Small intestine (tissue), 7 donors: ENCODE data around the gene C1QTNF6. TPM values are rescaled to one million over a fixed set of nuclear protein-coding genes. Genes with fewer than 3 reads are reported as not detected.
"Not testable (repeated sequence)": the region's sequence is repeated elsewhere in the genome, so short reads cannot be mapped to it uniquely, and the experiment has no call there.

Experiments
- DNase-seq, 2 donors: peaks; one replicate each; pipeline versions ENCODE4 v3.0.0 to v3.0.0-alpha.2; 2013
- FAIRE-seq: peaks from 2 replicates; lab custom pipeline; 2012; peaks lifted over from hg19 to GRCh38; lab: Jason Lieb, UNC
- H3K27ac ChIP-seq, 3 donors: one replicate each; pipeline ENCODE4 v1.5.1; 2013; ENCODE audit warnings: low read length in 2 of 3, mild to moderate bottlenecking in 2 of 3, control low read depth in 1 of 3, inconsistent platforms in 1 of 3, low read depth in 1 of 3, moderate library complexity in 1 of 3
- H3K27me3 ChIP-seq, 3 donors: one replicate each; pipeline ENCODE4 v1.6.1; 2013; ENCODE audit warnings: low read length in 3 of 3, inconsistent platforms in 1 of 3; ENCODE audit not compliant: control insufficient read depth in 3 of 3, insufficient read depth in 3 of 3
- H3K36me3 ChIP-seq, 3 donors: one replicate each; pipeline ENCODE4 v1.6.1; 2013; ENCODE audit warnings: low read length in 3 of 3, inconsistent platforms in 1 of 3, low read depth in 1 of 3, mild to moderate bottlenecking in 1 of 3, moderate library complexity in 1 of 3; ENCODE audit not compliant: control insufficient read depth in 3 of 3, insufficient read depth in 2 of 3
- H3K4me1 ChIP-seq, 3 donors: one replicate each; pipeline ENCODE4 v1.6.1; 2013; ENCODE audit warnings: low read length in 2 of 3, inconsistent platforms in 1 of 3, low read depth in 1 of 3, mild to moderate bottlenecking in 1 of 3, moderate library complexity in 1 of 3; ENCODE audit not compliant: control insufficient read depth in 3 of 3, insufficient read depth in 2 of 3
- H3K4me3 ChIP-seq, 3 donors: one replicate each; pipeline ENCODE4 v1.5.1; 2013; ENCODE audit warnings: low read length in 3 of 3, control low read depth in 1 of 3, inconsistent platforms in 1 of 3, low read depth in 1 of 3, mild to moderate bottlenecking in 1 of 3, moderate library complexity in 1 of 3
- H3K9me3 ChIP-seq, 2 donors: one replicate each; pipeline ENCODE4 v1.6.1; 2013; ENCODE audit warnings: low read depth in 1 of 2, low read length in 1 of 2; ENCODE audit not compliant: control insufficient read depth in 2 of 2, insufficient read depth in 1 of 2
- WGBS, 3 donors: extraction: QIAGEN DNeasy Blood & Tissue Kit; methylation state at CpG; one replicate each; pipeline ENCODE4 v1.1.7; 2013; 5-methylcytosine and 5-hydroxymethylcytosine counted together
- polyA plus RNA-seq, 4 donors: library from polyadenylated mRNA; stranded (reverse) in 3 of 4; unstranded in 1 of 4; fragments of 200-250 nt in 3 of 4; fragments of 120-200 nt in 1 of 4; gene quantifications; one replicate each; pipeline versions ENCODE4 v1.2.1 to v1.2.3, GENCODE V29; 2013
- donor health status: healthy with polysubstance abuse.
- donor health status: control.
- donor health status: control.
- donor health status: Bipolar disorder and iron deficiency.
- donor health status: healthy.

Gene C1QTNF6
- polyA plus RNA-seq, 4 donors: 2.4 to 20.0 (median 3.1) TPM

DNA sequence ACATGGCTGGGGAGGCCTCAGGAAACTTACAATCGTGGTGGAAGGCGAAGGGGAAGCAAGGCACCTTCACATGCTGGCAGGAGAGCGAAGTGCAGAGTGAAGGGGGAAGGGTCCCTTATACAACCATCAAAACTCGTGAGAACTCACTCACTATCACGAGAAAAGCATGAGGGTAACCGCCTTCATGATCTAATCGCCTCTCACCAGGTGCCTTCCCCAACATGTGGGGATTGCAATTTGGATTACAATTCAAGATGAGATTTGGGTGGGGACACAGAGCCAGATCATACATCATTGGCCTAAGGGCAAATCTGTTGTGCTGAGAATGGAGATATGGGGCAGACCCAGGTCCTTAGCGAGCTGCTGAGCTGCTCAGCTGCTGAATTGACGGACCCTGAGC is 13.1 kb downstream of the C1QTNF6 start:
- Histone ChIP-seq H3K36me3 (peaks cover 0 to 4% (median 0%) of the 10 kb centered on the region in 3 donors), H3K4me1 (peaks cover 7 to 35% (median 15%) of the 10 kb centered on the region in 3 donors), H3K9me3 (no peaks in the 10 kb centered on the region), H3K27me3 (no peaks in the 10 kb centered on the region), H3K27ac (no peak overlapping the region), H3K4me3 (no peak overlapping the region)
- no peak for DNase-seq
- no peak for FAIRE-seq
- WGBS, 3 donors: 87 to 92% (median 91%) methylated on average over 9 of the region's 9 CpGs

DNA sequence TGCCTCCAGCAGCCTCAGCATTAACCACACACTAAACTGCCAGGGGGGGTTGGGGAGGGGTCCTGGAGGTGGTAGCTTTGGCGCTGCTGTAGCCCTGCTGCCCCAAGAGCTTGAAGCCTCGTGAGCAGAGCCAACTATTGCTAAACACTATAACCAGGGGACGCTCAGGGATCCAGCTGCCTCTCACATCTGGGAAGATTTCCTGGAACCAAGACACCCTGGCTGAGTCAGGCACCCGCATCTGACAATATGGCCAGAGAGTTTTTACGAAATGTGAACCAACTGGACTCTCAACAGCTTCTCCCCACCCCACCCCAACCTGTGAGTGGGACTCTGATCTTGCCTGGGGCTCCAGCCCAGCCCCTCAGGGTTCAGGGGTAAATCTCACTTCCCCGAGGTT is 14.3 kb downstream of the C1QTNF6 start:
- H3K9me3 ChIP-seq: peaks cover 0 to 3% of the 10 kb centered on the region in 2 donors
- 69 to 82% (median 75%) methylated on average over 6 of the region's 6 CpGs for WGBS, 3 donors
- DNase-seq: no peak
- FAIRE-seq: no peak
- H3K27me3 ChIP-seq: no peaks in the 10 kb centered on the region
- H3K36me3 ChIP-seq: no peaks in the 10 kb centered on the region
- no peak overlapping the region for H3K27ac ChIP-seq
- H3K4me3 ChIP-seq: no peak overlapping the region
- peaks cover 7 to 26% (median 11%) of the 10 kb centered on the region in 3 donors for H3K4me1 ChIP-seq

DNA sequence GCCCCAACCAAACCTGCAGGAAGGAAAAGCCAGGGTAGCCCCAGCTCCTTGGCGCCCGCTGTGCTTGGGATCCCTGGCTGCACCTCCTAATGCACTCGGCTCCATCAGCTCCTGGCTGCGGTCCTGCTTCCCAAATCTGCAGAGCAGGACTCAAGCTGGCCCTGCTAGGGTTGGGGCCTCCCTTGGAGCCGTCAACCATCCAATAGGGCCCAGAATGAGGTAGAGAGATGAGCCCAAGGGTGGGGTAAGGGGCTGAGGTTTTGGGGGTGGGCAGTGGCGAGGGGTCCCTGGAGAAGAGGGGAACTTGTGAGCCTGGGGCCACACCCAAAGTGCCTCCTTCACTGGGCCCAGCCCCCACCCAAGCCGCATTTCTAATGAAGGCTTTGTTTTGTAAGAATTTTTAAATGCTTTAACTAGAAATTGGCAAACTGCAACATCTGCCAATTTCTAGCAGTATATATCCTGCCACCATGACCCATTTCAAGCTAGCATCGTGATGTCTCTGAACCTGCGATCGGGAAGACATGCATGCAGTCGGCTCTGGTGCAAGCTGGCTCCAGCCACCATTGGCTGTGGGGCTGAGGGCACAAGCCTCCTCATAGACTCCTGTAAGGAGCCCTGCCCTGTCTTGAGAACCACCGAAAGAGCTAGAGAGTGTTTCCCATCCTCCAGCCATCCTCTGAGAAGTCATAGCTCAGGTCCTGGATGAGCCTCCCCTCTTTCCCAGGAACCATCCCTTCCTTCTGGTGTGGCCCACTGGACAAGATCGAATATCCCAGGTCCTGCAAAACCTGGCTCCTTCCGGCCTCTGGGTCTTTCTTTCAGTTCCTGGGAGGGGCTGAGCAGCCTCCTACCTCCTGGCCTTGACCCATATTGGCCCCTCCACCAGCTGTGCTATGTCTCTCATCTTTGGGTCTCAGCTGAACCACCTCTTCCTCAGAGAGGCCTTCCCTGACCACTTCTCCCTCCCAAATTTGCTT is 15.5 kb downstream of the C1QTNF6 start:
- Histone ChIP-seq H3K4me3 (no peak overlapping the region), H3K9me3 (peaks cover 0 to 3% of the 10 kb centered on the region in 2 donors), H3K36me3 (no peaks in the 10 kb centered on the region), H3K27ac (no peak overlapping the region), H3K4me1 (peaks cover 0 to 25% (median 4%) of the 10 kb centered on the region in 3 donors), H3K27me3 (no peaks in the 10 kb centered on the region)
- FAIRE-seq: no peak
- WGBS, 3 donors: 88 to 96% (median 90%) methylated on average over 14 of the region's 14 CpGs
- DNase-seq: no peak

DNA sequence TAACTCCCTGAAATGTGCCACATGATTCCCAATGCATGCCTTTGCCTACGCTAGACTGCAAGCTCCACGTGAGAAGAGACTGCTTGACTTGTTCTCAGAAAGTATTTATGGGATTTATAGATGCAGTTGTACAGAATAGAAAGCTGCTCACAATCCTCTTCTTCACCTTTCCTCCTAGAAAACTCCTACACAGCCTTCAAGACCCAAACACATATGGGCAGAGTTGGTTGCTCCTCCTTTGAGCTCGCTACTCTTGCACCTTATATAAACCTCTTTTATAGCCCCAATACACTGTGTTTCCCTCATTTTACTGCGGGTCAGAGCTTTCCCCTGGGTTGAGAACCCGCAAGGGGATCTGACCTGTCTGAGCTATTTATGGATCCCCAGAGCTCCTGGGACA is 16.4 kb downstream of the C1QTNF6 start:
- 65 to 81% (median 75%) methylated on average over 5 of the region's 5 CpGs for WGBS, 3 donors
- FAIRE-seq (no peak), DNase-seq (no peak)
- peaks cover 0 to 26% (median 5%) of the 10 kb centered on the region in 3 donors for H3K4me1 ChIP-seq
- H3K9me3 ChIP-seq: peaks cover 0 to 3% of the 10 kb centered on the region in 2 donors
- no peak overlapping the region for H3K27ac ChIP-seq
- no peak overlapping the region for H3K4me3 ChIP-seq
- no peaks in the 10 kb centered on the region for H3K36me3 ChIP-seq
- H3K27me3 ChIP-seq: no peaks in the 10 kb centered on the region

DNA sequence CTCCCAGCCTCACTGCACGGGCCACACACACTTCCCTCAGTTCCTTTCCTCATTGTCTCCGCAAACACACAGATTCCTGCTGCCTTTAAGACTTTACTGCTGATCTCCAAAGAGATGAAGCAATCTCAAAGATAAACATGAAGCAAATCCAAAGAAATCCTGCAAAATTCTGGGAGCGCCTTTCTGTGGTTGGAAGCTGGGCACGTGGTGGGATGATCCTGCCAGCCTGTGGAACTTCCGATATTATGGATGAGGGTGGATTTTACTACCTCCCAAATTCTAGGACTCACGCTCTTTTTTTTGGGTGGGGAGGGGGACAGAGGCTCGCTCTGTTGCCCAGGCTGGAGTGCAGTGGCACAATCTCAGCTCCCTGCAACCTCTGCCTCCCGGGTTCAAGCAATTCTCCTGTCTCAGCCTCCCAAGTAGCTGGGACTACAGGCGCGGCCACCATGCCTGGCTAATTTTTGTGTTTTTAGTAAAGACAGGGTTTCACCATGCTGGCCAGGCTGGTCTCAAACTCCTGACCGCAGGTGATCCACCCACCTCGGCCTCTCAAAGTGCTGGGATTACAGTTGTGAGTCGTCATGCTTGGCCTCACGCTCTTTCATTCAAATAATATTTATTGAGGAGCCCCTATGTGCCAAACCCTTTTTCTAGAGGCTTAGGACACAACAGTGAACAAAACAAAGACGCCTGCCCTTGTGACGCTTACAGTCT is 17.2 kb downstream of the C1QTNF6 start:
- H3K9me3 ChIP-seq, DNase-seq, H3K36me3 ChIP-seq, FAIRE-seq, H3K27me3 ChIP-seq, H3K4me3 ChIP-seq: not testable (repeated sequence)
- peaks cover 0 to 22% (median 5%) of the 10 kb centered on the region in 3 donors for H3K4me1 ChIP-seq
- WGBS, 3 donors: 83 to 91% (median 89%) methylated on average over 16 of the region's 16 CpGs
- H3K27ac ChIP-seq: peak overlapping the region in 1 of 3 donors; percentile 1

DNA sequence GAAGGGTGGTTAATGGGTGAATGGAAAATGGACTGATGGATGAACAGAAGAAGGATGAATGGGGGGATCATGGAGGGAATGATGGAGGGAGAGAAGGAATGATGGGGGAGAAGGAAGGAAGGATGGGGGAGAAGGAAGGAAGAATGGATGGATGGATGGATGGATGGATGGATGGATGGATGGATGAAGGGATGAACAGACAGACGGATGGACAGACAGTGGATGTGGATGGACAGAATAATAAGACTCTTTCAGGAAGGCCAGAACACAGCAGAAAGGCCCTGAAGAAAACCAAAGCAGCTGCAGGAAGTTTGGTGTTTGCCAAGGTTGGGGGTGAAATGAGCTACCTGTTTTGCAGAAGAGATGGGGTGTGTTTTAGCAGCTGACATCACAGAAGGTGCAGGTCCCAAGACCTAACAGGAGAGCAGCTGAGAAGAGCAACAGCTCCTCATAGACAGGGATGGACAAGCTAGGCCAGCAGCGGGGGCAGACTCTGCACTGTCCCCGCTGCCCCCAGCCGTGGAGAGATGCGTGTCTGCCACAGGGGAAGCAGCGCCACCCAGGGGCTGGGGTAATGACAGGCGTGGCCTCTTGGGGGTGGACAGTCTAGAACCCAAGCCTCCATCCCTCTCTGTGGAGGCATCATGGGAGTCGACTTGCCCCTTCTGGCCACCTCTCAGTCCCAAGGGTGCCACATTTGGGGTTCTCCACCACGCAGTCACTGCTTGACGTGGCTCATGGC is 17.9 kb downstream of the C1QTNF6 start:
- no peaks in the 10 kb centered on the region for H3K36me3 ChIP-seq
- DNase-seq: no peak
- no peaks in the 10 kb centered on the region for H3K27me3 ChIP-seq
- H3K4me3 ChIP-seq: no peak overlapping the region
- 81 to 84% (median 83%) methylated on average over 10 of the region's 10 CpGs for WGBS, 3 donors
- peaks cover 0 to 20% (median 5%) of the 10 kb centered on the region in 3 donors for H3K4me1 ChIP-seq
- FAIRE-seq: no peak
- peak overlapping the region in 1 of 3 donors; percentile 1 for H3K27ac ChIP-seq
- H3K9me3 ChIP-seq: peaks cover 0 to 3% of the 10 kb centered on the region in 2 donors

DNA sequence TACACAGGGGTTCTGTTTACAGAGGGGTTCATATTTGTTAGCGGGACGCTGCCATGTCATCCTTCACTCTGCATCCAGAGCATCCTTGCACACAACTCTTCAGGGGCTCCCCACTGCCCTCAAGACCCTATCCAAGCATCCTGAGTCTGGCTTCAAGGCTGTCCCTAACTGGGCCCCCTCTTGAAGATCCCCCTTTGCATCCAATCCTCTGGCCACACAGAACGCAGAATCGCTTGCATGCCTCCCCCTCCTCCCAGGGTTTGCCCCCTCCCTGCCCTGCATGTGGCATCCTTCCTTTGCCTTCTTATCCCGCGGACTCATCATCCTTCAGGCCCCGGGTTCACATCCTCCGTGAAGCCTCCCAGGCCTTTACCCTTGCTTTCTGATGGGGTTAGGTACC is 18.6 kb downstream of the C1QTNF6 start:
- Histone ChIP-seq H3K4me3 (no peak overlapping the region), H3K9me3 (peaks cover 0 to 3% of the 10 kb centered on the region in 2 donors), H3K36me3 (no peaks in the 10 kb centered on the region), H3K4me1 (peaks cover 0 to 20% (median 5%) of the 10 kb centered on the region in 3 donors), H3K27me3 (no peaks in the 10 kb centered on the region), H3K27ac (no peak overlapping the region)
- FAIRE-seq (no peak), DNase-seq (no peak)
- WGBS, 3 donors: 84 to 95% (median 85%) methylated on average over 8 of the region's 8 CpGs
